GM12878 (cell line): ENCODE measurements around the gene LRRTM1. TPM values are rescaled to one million over a fixed set of nuclear protein-coding genes. Genes with fewer than 3 reads are reported as not detected.

Experiments used
- ATAC-seq: fragments of 200-7000 bp; cut with Tn5 transposase; 3 replicates; pipeline ENCODE4 v1.9.1; 2020; ENCODE audit warnings: mild to moderate bottlenecking, moderate library complexity
- BruUV-seq: library from RNA; stranded (reverse); fragments of 400-500 nt; replicated peaks from 2 replicates; lab custom pipeline; 2021; lab: Mats Ljungman, UMichigan
- CTCF ChIA-PET: fragments of 300-600 bp; sonication (Branson Sonifier 250); formaldehyde crosslinking; extraction: SDS; loops from one replicate; lab custom pipeline; 2021; ENCODE audit warnings: inconsistent platforms; lab: Yijun Ruan, JAX
- POLR2A ChIA-PET: fragments of 350-600 bp; formaldehyde crosslinking; extraction: SDS; loops from one replicate; lab custom pipeline; 2021; ENCODE audit warnings: inconsistent platforms; lab: Charles Lee
- RAD21 ChIA-PET: fragments of 300-600 bp; sonication (Branson Sonifier 250); formaldehyde crosslinking; loops from one replicate; lab custom pipeline; 2023; ENCODE audit warnings: antibody characterized with exemption; ENCODE audit not compliant: unreplicated experiment; lab: Charles Lee
- SMC1A ChIA-PET: fragments of 300-600 bp; sonication (Branson Sonifier 250); formaldehyde crosslinking; loops from one replicate; lab custom pipeline; 2023; ENCODE audit not compliant: unreplicated experiment, uncharacterized antibody; lab: Charles Lee
- DNase-seq: peaks from one replicate; pipeline ENCODE4 v3.0.0-alpha.2; 2011; ENCODE audit warnings: low read depth, low spot score
- FAIRE-seq: peaks from 3 replicates; lab custom pipeline; 2011; peaks lifted over from hg19 to GRCh38; lab: Jason Lieb, UNC
- H2AFZ ChIP-seq: 2 replicates; pipeline ENCODE4 v1.6.0; 2011; ENCODE audit warnings: low read depth, low read length, control low read depth; ENCODE audit not compliant: control insufficient read depth
- H3K27ac ChIP-seq: 2 replicates; pipeline ENCODE4 v1.5.1; 2011; ENCODE audit warnings: control low read depth; ENCODE audit not compliant: control insufficient read depth, insufficient read depth
- H3K27me3 ChIP-seq, 2 experiments: replicated peaks in 1 of 2; 2 replicates each; pipeline versions ENCODE4 v1.6.0 to v1.6.1; 2011; ENCODE audit warnings: low read length in 1 of 2; ENCODE audit not compliant: control insufficient read depth in 2 of 2, insufficient read depth in 2 of 2
- H3K36me3 ChIP-seq, 2 experiments: 2 replicates each; pipeline ENCODE4 v1.5.1; 2011; ENCODE audit warnings: low read length in 1 of 2; ENCODE audit not compliant: control insufficient read depth in 2 of 2, insufficient read depth in 2 of 2
- H3K4me1 ChIP-seq: 2 replicates; pipeline ENCODE4 v1.6.1; 2011; ENCODE audit warnings: mild to moderate bottlenecking, low read length, moderate library complexity, mixed read lengths; ENCODE audit not compliant: control insufficient read depth, insufficient read depth
- H3K4me2 ChIP-seq: 2 replicates; pipeline ENCODE4 v1.6.0; 2011; ENCODE audit warnings: control low read depth; ENCODE audit not compliant: control insufficient read depth, insufficient read depth
- H3K4me3 ChIP-seq: fragments of 200-600 bp; sonication (generic); 2 replicates; pipeline ENCODE4 v1.5.1; 2016
- H3K79me2 ChIP-seq: 2 replicates; pipeline ENCODE4 v1.6.0; 2011; ENCODE audit warnings: low read length; ENCODE audit not compliant: control insufficient read depth, insufficient read depth
- H3K9ac ChIP-seq: 2 replicates; pipeline ENCODE4 v1.8.0; 2011; ENCODE audit warnings: low read length, control low read depth, mixed read lengths; ENCODE audit not compliant: control insufficient read depth, insufficient read depth
- H3K9me3 ChIP-seq: replicated peaks from 3 replicates; pipeline ENCODE4 v1.5.1; 2011; ENCODE audit warnings: mild to moderate bottlenecking, low read length; ENCODE audit not compliant: control insufficient read depth, insufficient read depth
- H4K20me1 ChIP-seq: 2 replicates; pipeline ENCODE4 v1.6.0; 2011; ENCODE audit not compliant: control insufficient read depth, insufficient read depth
- BACH1 ChIP-seq: fragments of 450-650 bp; IDR thresholded peaks from 2 replicates; pipeline ENCODE4 v1.6.1; 2017; ENCODE audit warnings: mild to moderate bottlenecking, borderline replicate concordance
- EED ChIP-seq: sonication (generic); IDR thresholded peaks from 2 replicates; pipeline ENCODE4 v1.6.1; 2016; ENCODE audit warnings: antibody characterized with exemption, low read depth
- EP300 ChIP-seq, 2 experiments: fragments of 150-350 bp in 1 of 2; IDR thresholded peaks; 2 replicates each; pipeline ENCODE4 v1.6.1; 2011 to 2012; ENCODE audit warnings: low read depth in 2 of 2, low read length in 2 of 2, borderline replicate concordance in 1 of 2, improper control_type of control experiment in 1 of 2, inconsistent platforms in 1 of 2; ENCODE audit not compliant: control insufficient read depth in 1 of 2
- MEF2A ChIP-seq: IDR thresholded peaks from 2 replicates; pipeline ENCODE4 v1.6.1; 2011; ENCODE audit warnings: low read depth, mild to moderate bottlenecking, low read length, moderate library complexity; ENCODE audit not compliant: insufficient read depth
- MYB ChIP-seq: fragments of 150-350 bp; IDR thresholded peaks from 2 replicates; pipeline ENCODE4 v1.6.1; 2014; ENCODE audit warnings: mild to moderate bottlenecking, low read depth, low read length, borderline replicate concordance
- SREBF2 ChIP-seq: IDR thresholded peaks from 2 replicates; pipeline ENCODE4 v1.6.1; 2012; ENCODE audit warnings: mild to moderate bottlenecking, low read length
- TAF1 ChIP-seq: IDR thresholded peaks from 2 replicates; pipeline ENCODE4 v1.6.1; 2011; ENCODE audit warnings: mild to moderate bottlenecking, low read depth, low read length, borderline replicate concordance
- ZNF217 ChIP-seq: fragments of 450-650 bp; IDR thresholded peaks from 2 replicates; pipeline ENCODE4 v1.6.1; 2017; ENCODE audit warnings: antibody characterized with exemption, mild to moderate bottlenecking
- ZNF687 ChIP-seq: fragments of 450-650 bp; IDR thresholded peaks from 2 replicates; pipeline ENCODE4 v1.6.1; 2017; ENCODE audit warnings: mild to moderate bottlenecking, moderate library complexity
- WGBS: methylation state at CpG from one replicate; pipeline ENCODE4 v1.1.6; 2016; ENCODE audit warnings: low lambda C conversion rate; ENCODE audit not compliant: insufficient replicate concordance, insufficient coverage; ENCODE audit errors: missing lambda C conversion rate; 5-methylcytosine and 5-hydroxymethylcytosine counted together
- in situ Hi-C: fragments of 300-500 bp; cut with MboI; formaldehyde crosslinking; loops from 9 replicates; pipeline ENCODE4 v1.14.3; 2018; ENCODE audit warnings: mixed read lengths
- intact Hi-C: fragments of 100-400 bp; cut with micrococcal nuclease; formaldehyde crosslinking; loops from one replicate; pipeline ENCODE4 v1.14.2; 2022; ENCODE audit not compliant: unreplicated experiment
- polyA plus RNA-seq, 11 experiments: library from polyadenylated mRNA; depleted of rRNA in 4 of 11; unstranded in 6 of 11; stranded (reverse) in 5 of 11; fragments of >200 nt; fragmentation: Nextera tagmentation in 4 of 11; fragmentation: Illumina TruSeq in 1 of 11; extraction: Ambion mirVana in 4 of 11; extraction: Trizol in 1 of 11; gene quantifications; 1 replicate in 1 of 11; 2 replicates in 10 of 11; pipeline versions ENCODE4 v1.2.1 to v1.2.3, GENCODE V29; 2011 to 2016; ENCODE audit warnings: inconsistent platforms in 2 of 11, missing spikeins in 2 of 11, low read depth in 1 of 11
- total RNA-seq, 4 experiments: library from RNA; depleted of rRNA in 3 of 4; stranded (reverse); fragments of >200 nt in 3 of 4; fragmentation: Illumina TruSeq in 1 of 4; extraction: Trizol in 1 of 4; gene quantifications; 2 replicates each; pipeline versions ENCODE4 v1.2.1 to v1.2.3, GENCODE V29; 2013 to 2021
- TF ChIP-seq, protein P1 (sequence below): fragments of 450-650 bp; formaldehyde crosslinking; IDR thresholded peaks from 2 replicates; pipeline ENCODE4 v1.4.0; 2022; ENCODE audit warnings: mild to moderate bottlenecking, moderate library complexity
- TF ChIP-seq, protein P2 (sequence below): fragments of 450-650 bp; formaldehyde crosslinking; IDR thresholded peaks from 2 replicates; pipeline ENCODE4 v1.5.0; 2022; ENCODE audit warnings: mild to moderate bottlenecking, missing genetic modification characterization

The LRRTM1 gene
- total and polyA plus RNA-seq, 10 of the 15 experiments (the other 5 are each of a cell fraction or from before 2014, with no cell fraction given): not detected

GRCh38 chr2:80330527-80331450 is 26.2 kb upstream of the LRRTM1 start:
- H3K27ac ChIP-seq: no peak overlapping the region
- H3K79me2 ChIP-seq: no peaks in the 10 kb centered on the region
- POLR2A ChIA-PET: no interaction called here
- in situ Hi-C loops: no loop called here
- H3K4me2 ChIP-seq: no peak overlapping the region
- no peaks in the 10 kb centered on the region for H3K27me3 ChIP-seq
- CTCF ChIA-PET: interaction anchor here (0.7 to 9.9 kb wide), 6 partner anchors 18 to 169 kb away, joined by 3 to 440 read pairs (median 3); no protein-coding TSS in a partner anchor
- FAIRE-seq (no peak), ATAC-seq (no peak), DNase-seq (no peak)
- 44% methylated on average over 13 of the region's 14 CpGs for WGBS
- H3K4me3 ChIP-seq: no peak overlapping the region
- no peak overlapping the region for H3K9ac ChIP-seq
- BruUV-seq: no TSS peak
- RAD21 ChIA-PET: interaction anchor here (0.9 to 1.7 kb wide), 4 partner anchors 9 to 199 kb away, joined by 3 to 23 read pairs (median 4); no protein-coding TSS in a partner anchor
- no peaks in the 10 kb centered on the region; the same call in 1 of the 2 replicates for H3K4me1 ChIP-seq
- SMC1A ChIA-PET: interaction anchor here (0.9 to 8.9 kb wide), 2 partner anchors 134 to 170 kb away, joined by 4 to 530 read pairs; no protein-coding TSS in a partner anchor
- H3K9me3 ChIP-seq: no peaks in the 10 kb centered on the region
- H2AFZ ChIP-seq: no peak overlapping the region
- H4K20me1 ChIP-seq: no peaks in the 10 kb centered on the region
- H3K36me3 ChIP-seq: no peaks in the 10 kb centered on the region
- intact Hi-C loops: no loop called here
- TF ChIP-seq ZNF687 (no peak), TAF1 (no peak), ZNF217 (no peak), BACH1 (no peak), EP300 (IDR thresholded peaks at IDR 0.05; ENCODE audit: borderline replicate concordance in 1 of 2, control insufficient read depth in 1 of 2, low read depth in 2 of 2, low read length in 2 of 2) (no peak), SREBF2 (no peak), MYB (no peak), EED (no peak), MEF2A (no peak)
- TF ChIP-seq, protein P1, sequence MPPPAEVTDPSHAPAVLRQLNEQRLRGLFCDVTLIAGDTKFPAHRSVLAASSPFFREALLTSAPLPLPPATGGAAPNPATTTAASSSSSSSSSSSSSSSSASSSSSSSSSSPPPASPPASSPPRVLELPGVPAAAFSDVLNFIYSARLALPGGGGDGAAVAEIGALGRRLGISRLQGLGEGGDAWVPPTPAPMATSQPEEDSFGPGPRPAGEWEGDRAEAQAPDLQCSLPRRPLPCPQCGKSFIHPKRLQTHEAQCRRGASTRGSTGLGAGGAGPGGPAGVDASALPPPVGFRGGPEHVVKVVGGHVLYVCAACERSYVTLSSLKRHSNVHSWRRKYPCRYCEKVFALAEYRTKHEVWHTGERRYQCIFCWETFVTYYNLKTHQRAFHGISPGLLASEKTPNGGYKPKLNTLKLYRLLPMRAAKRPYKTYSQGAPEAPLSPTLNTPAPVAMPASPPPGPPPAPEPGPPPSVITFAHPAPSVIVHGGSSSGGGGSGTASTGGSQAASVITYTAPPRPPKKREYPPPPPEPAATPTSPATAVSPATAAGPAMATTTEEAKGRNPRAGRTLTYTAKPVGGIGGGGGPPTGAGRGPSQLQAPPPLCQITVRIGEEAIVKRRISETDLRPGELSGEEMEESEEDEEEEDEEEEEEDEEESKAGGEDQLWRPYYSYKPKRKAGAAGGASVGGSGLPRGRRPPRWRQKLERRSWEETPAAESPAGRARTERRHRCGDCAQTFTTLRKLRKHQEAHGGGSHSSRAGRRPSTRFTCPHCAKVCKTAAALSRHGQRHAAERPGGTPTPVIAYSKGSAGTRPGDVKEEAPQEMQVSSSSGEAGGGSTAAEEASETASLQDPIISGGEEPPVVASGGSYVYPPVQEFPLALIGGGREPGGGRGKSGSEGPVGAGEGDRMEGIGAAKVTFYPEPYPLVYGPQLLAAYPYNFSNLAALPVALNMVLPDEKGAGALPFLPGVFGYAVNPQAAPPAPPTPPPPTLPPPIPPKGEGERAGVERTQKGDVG (CRISPR knock-in tag): no peak
- TF ChIP-seq, protein P2, sequence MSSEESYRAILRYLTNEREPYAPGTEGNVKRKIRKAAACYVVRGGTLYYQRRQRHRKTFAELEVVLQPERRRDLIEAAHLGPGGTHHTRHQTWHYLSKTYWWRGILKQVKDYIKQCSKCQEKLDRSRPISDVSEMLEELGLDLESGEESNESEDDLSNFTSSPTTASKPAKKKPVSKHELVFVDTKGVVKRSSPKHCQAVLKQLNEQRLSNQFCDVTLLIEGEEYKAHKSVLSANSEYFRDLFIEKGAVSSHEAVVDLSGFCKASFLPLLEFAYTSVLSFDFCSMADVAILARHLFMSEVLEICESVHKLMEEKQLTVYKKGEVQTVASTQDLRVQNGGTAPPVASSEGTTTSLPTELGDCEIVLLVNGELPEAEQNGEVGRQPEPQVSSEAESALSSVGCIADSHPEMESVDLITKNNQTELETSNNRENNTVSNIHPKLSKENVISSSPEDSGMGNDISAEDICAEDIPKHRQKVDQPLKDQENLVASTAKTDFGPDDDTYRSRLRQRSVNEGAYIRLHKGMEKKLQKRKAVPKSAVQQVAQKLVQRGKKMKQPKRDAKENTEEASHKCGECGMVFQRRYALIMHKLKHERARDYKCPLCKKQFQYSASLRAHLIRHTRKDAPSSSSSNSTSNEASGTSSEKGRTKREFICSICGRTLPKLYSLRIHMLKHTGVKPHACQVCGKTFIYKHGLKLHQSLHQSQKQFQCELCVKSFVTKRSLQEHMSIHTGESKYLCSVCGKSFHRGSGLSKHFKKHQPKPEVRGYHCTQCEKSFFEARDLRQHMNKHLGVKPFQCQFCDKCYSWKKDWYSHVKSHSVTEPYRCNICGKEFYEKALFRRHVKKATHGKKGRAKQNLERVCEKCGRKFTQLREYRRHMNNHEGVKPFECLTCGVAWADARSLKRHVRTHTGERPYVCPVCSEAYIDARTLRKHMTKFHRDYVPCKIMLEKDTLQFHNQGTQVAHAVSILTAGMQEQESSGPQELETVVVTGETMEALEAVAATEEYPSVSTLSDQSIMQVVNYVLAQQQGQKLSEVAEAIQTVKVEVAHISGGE (CRISPR knock-in tag): no peak
